ENCODE data around the gene PDGFRB.

PDGFRB gene

DNA sequence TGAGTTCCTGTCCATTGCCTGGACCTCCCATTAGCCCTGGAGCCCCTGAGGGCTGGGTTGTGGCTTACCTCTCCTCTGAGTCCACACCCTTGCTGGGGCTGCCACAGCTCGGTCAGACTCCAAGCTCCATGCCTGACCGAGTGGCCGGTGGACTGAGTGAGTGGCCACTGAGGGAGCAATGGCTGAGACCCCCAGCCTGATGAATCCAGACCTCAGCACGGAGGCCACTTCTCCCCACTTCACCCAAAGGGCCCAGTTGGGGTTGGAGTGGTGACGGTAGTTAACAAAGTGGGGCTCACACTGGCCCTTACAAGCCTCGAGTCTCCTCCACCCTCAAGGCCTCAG lies 28.8 kb downstream of the PDGFRB start:
- DNase-seq = no peak

DNA sequence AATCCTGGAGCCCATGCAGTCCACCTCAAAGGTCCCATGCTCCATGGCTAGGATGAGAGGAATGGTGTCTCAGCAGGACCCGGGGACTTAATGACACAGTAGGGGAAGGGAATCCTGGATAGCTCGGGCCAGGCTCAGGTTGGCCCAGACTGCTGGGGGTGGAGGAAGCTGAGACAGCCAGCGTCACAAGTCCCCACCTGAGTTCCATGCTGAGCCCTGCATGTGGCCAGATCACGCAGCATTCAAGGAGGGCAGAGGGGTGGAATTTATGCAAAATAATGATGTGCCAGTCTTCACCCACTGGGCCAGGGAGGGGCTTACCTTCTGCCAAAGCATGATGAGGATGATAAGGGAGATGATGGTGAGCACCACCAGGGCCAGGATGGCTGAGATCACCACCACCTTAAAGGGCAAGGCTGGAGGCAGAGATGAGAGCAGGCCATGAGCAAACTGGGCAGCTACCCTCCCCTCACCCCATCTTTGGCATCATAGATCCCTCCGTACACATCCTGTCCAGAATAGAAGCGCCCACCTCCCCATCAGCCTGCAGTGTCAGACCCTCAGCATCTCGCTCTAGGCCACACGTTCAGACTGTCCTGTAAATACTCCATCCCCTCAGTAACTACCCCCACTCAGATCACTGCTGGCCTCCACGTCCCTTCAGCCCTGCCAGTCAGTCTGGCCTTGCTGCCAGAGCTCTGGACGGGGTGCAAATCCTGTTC lies 29.3 kb downstream of the PDGFRB start:
- no peak for DNase-seq

DNA sequence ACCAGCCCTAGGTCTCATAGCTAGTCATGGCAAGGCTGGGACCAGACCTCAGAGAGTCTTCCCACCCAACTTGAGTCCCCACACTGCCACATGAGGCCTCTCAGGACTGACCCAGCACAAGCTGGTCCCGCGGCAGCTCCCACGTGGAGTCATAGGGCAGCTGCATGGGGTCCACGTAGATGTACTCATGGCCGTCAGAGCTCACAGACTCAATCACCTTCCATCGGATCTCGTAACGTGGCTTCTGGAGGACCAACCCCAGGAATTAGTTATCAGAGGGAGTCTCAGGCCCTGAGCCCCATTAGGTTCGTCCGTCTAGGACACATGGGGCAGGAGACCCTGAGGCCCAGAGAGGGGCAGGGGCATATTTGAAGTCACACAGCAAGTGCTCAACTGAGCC lies 30.3 kb downstream of the PDGFRB start:
- no peak for DNase-seq

DNA sequence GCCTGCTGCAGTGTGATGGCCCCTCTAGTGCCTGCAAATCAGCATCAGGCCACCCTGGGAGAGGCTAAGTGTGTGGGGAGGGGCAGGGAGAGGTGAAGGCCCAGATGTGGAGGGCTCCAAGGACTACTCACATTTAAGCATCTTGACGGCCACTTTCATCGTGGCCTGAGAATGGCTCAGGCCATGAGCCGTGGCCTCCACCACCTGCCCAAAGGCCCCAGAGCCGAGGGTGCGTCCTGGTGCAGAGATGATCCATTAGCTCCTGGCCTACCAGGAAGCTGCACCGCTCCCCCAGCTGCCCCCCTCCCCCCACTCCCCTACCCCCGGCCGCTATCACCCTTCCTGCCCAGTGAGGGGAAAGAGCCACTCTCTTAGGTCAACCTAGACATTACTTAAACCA lies 31.0 kb downstream of the PDGFRB start:
- no peak for DNase-seq

DNA sequence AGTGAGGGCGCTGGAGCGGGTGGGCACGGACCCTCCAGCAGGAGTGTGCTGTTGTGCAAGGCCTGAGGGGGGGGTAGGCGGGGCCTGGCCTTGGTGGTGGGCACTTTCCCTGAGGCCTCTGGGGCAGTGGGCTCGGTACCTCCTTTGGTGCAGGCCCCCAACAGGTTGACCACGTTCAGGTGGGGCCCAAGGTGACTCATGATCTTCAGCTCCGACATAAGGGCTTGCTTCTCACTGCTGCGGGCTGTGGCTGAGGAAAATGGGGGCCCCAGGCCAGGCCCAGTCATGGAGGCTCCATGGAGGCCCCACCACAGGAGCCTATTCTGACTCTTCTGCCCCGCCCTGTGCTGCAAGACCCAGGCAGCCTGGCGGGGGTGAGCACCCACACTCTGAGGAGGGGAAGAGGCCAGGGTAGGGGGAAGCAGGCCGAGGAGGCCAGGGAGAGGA lies 31.5 kb downstream of the PDGFRB start:
- DNase-seq = no peak

DNA sequence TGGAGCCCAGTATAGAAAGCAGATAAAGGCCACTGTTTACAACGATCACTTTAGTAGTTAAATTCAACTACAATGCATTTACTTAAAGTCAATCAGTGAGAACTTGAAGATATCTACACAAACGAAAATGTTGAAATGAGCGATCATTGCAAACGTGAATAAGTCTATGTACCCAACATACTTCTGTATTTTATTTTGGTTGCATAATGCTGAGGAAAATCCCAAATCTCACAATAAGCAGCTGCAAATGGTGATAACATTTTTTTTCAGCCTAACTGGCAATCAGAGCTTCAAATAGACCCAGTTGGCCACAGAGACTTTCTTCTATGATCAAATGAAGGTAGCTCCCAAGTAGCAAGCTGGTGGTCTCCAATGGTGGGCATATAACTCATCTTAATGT lies 32.1 kb downstream of the PDGFRB start:
- DNase-seq = no peak

DNA sequence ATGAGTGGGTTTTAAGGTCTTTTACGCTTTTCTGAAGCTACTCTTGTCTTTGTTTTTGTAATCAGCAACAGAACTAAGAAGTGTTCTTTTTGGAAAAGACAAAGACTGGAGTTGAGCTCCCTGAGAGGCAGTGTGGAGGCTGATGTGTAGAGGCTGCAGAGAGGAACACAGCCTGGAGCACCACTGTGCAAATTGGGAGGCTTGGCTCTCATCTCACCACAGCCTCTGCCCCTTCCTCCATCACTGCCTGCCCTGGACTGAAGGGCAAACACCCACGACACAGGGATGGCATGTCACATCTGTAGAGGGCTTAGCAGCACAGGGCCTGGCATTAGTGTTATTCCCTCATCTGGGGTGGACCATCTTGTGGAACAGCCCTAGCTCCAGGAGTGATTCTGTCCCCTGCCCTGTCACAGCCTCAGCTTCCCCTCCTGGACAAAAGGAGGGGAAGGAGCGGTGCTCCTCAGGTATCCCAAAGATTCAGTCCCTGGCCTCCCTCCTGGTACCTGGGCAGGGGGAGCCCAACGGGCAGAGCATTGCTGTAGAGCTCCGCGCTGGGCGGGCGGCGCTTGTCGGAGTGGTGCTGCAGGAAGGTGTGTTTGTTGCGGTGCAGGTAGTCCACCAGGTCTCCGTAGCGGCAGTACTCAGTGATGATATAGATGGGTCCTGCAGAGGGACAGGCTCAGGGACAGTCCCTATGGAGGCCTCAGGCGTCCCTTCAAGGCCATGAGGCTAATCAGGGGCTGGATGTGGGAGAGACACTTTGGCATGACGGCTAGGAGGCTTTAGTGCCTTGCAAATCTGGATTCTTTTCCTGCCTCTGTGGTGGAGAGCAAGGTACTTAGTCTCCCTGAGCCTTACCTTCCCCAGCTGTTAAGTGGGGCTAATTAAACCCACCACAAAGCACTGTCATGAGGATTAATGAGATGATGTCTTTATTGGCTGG lies 32.8 kb downstream of the PDGFRB start:
- no peak for DNase-seq

DNA sequence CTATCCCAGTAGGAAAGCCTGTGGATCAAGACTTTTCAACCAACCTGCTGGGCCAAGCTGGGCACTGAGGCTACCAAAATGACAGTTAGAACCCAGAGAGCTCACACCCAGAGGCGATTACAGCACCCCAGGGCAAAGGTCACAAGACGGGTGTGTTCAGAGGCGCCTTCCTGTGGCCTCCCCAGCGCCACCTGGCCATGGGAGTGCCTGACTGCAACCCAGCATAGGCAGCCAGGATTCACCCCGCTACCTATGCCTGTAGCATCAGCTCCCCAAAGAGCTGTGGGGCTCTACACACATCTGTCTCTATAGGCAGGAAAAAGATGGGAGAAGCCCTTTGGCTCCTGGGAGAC lies 33.5 kb downstream of the PDGFRB start:
- no peak for DNase-seq

DNA sequence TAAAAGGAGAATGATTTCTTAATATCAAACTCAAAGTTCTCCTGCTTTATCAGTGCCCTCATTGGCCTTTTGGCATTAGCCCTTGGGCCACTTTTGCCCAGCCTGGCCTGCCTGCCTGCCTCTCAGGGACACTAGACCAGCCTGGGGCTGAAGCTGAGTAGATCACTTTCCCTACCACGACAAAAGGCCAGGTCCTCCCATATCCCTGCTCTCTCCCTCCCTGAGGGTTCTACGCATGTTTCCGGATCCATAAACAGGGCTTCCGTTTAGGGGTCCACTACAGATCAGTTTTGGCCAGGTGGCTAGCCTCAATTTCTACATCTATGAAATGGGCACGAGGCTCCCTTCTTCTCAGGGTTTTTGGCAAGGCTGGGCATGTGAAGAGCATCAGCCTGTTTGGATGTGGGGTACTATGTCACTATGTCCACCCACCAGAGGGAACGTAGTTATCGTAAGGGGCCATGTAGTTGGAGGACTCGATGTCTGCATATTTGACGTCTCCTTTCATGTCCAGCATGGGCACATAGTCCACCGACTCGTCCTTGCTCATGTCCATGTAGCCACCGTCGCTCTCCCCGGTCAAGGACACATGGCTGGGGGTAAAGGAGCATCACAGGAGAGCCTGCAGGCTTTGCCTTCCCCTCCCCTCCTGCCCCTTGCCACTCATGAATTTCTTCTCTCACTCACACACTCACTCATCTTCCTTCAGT lies 34.0 kb downstream of the PDGFRB start:
- DNase-seq = no peak

DNA sequence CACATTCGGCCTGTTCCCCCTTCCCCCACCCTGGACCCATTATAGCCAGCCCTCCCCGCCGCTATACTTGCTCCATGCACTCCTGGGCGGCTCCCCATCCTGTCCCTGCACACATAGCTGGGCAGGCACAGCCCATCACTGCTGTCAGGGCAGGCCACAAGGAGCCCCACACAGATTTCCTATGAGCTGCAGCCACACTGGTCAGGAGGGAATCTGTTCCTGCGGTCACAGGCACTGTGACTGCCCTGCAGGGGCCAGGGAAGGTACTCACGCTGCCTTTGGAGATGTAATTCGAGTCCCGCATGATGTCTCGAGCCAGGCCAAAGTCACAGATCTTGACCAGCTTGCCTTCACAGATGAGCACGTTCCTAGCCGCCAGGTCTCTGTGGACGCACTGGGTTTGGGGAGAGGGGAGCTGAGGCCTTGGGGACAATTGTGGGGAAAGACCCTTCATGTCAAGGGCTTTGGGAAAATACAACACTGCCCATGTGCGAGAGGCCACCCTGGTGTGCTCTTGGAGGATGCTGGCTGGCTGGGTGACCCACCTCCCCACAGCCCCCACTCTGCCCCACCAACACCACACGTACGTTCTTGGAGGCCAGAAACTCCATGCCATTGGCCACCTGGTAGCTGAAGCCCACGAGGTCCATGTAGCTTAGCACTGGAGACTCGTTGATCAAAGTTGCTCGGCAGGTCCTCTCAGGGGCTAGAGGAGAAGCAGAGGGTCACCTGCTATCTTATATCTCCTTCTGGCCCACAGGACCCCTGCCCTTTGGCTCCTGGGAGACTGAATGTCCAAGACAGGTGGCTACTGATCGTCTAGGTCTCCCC lies 34.8 kb downstream of the PDGFRB start:
- DNase-seq = no peak

DNA sequence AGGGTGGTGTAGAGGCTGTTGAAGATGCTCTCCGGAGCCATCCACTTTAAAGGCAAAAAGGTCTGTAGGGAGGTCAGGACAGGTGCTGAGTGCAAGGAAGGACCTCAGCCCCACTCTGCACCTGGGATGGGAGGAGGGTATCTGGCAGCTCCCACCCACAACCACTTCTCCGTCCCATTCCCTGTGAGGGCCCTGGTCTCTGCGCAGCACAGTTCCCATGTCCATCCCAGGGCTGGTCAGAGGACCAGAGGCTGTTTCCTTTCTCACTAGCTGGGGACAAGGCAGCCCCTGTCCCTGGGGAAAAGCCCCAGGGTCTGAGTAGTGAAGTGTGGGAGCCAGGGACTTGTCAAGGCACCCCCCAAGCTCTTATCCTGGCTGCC lies 35.6 kb downstream of the PDGFRB start:
- no peak for DNase-seq

DNA sequence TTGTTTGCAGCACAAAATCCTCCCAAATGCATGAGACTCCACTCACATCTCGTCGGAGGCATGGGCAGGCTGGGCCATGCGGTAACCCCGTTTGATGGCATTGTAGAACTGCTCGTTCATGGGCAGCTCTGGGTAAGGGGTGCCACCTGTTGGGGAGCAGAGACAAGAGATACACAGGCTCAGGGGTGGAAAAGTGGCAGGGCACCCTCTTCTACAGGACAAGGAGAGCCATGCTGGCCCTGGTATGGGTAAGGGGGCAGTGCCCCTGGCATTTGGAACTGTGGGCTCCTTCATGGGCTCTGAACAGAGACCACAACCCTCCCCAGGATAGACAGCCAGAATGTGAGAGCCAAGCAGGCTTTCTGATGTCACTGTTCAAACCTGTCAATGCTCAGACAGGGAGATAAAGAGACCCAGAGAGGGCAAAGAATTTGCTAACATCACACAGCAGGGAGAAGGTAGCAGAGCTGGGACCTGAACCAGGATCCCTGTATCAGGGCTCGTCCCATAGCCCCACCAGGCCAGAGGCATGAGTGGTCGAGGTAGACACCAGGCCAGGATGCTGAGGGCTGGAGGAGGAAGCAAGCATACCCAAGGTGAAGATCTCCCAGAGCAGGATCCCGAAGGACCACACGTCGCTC lies 36.1 kb downstream of the PDGFRB start:
- no peak for DNase-seq

DNA sequence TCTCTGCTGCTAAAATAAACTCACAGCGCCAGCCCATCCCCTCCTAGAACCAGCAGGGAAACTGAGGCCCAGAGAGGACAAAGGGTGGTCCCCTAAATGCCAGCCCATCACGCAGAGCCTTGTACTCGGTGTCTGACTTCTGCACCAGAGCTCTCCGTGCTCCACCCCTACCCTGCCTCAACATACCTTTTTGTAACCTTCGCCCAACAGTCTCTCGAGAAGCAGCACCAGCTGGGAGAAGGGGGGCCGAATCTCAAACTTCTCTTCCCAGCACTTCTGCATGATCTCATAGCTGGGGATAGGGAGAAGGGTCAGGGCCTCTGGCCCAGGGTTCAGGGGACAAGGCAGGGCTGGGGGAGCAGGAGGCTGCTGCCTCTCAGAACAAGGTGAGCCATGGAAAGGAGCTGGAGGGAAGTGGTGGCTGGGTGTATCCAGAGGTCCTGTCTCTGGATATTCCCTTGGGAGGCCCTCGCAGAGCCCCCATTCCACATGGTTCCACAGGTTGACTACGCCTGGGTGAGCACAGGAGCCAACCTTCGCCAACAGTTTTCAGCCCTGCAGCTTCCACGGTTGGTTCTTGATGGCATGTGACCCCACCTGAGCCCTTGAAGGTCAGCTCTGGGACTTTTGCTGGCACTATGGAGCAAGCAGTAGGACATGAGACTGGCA lies 37.0 kb downstream of the PDGFRB start:
- DNase-seq = no peak

DNA sequence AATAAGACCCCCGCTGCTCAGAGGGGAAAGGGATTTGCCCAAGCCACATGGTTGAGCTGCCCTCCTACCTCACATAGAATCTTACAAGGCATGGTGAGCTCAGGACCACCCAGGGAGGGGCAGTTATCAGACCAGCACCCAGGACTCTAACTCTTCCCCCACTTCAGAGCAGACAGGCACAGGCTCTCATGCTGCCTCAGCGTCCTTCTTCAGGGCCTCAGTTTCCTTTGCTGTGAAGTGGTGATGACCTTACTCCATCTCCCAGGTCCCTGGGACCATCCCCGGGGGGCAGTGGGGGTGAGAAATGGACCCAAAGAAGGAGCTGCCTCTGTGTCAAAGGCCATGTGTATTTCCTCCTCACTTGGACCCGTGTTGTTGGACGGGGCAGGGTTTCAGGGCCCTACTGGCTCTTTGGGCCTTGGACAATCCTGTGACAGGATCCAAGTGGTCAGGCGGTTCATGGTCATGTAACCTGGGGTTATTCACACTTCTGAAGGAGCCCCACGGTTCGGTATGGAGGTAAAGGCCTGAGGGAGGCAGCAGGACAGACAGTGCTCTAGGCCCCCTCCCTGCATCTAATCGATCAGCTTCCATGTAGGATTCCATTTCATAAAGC lies 37.6 kb downstream of the PDGFRB start:
- DNase-seq = no peak

DNA sequence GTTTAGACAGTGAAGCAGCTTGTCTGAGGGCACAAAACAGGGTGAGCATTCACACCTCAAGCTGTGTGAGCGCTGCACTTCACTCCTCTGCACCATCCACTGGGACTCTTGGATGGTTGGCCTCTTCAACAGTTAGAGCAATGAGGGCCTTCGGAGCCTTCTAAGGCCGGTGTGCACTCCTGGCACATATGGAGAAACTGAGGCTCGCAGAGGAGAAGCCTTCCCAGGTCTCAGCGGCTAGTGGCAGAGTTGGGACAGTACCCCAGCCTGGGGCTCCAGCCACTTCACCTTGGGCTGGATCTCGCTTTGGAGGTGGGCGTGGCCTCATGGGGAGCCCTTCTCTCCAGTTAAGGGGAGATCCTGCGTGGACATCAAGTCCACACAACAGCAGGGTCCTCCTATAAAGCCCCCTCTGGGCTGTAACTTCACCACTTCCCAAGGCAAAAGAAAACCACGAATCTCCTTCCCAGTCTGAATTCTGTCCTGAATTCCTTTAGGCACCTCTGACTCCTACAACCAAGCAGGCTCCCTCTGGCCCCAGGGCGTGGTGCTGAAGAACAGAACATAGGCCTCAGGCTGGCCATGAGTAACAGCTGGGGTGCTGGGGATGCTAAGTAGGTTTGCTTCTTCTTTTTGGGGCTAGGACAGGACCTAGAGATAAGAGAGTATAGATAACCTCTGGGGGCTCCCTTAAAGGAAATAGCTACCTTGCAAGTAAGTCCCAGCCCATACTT lies 38.8 kb downstream of the PDGFRB start:
- DNase-seq = no peak

DNA sequence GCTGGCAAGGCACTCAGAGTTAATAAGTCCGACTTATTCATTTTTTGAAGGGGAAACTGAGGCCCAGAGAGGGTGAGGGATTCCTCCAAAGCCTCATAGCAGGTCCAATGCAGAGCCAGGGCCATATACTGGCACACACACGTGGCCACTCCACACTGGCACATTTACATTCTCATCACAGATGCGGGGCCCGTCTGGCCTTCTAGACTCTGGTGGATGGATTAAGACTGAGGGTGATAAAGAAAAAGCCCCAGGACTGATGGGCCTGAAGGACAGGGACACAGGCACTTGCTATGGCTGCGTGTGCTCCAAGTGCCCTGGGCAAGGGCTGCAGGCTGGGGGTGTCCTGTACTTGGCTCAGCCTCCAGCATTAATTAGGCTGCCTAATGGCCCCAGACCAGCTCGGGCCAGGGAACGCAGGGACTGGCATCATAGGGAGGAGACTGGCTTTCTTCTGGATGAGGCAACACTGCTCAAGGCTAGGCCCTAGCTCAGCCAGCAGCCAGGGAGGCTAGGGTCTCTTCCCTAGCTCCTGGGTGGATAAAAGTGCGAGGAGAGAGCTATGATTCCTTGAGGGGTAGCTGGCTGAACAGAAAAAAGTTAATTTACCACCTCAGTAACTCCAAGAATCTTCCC lies 40.8 kb downstream of the PDGFRB start:
- no peak for DNase-seq

DNA sequence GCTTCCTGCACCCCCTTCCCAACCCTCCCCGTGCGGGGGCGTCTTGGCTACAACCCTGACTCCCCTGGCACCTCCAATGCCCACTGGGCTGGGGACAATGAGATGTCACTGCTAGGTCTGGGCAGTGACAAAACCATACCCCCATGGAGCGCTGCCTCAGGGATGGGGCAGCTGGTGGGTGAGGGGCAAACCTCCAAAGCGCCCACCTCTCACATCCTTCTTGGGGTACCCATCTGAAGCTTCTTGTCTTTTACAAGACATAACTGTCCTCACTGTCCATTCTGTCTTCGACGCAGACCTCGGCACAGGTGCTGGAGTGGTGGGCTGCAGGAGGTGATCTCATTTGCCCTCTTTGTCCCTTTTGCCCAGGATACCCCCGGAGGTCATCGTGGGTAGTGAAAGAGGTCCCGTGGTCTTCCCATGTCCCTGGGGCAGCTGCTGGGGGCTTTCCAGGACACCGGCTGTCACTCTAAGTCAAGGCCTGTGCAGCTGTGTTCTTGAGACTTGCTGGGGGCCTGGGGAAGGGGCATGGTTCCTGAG lies 41.5 kb downstream of the PDGFRB start:
- no peak for DNase-seq

DNA sequence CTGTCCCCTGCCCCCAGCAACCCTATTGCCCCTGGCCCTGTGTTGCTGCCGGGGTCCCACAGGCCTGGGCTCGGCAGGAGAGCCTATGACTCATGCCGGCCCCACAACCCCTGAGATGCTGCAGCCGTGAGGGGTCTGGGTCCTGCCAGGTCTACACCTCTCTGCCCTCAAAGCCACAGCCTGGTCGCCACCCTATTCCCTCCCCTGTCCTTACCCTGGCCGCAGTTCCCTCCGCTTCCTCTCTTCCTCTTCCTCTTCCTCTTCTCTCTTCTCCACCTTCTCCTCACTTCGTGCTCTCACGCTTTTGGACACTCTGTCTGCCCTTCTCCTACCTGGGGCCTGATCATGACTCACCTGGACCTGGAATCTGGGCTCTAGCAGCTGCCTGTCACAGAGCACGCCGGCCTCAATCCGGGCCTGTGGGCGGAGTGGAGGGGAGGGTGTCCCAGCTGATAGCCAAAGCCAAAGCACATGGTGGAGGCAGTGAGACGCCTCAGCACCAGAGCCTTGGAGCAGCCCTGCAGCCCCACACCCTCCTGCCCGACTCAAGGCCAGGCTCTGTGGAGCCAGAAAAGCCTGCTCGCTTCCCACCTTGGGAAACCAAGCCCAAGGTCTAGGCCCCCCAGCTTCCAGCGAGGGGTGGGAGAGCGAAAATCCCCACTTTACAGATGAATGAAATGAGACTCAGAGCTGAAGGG lies 42.4 kb downstream of the PDGFRB start:
- no peak for DNase-seq

Data from DMS79 (cell line).